HG03095 (cell line): ENCODE results near the gene ALG1L2.
"Not testable (repeated sequence)": the region's sequence is repeated elsewhere in the genome, so short reads cannot be mapped to it uniquely, and the experiment has no call there.

Source experiments
- ATAC-seq: cut with Tn5 transposase; IDR thresholded peaks from one replicate; pipeline ENCODE4 v1.9.1; 2021; ENCODE audit warnings: moderate library complexity; ENCODE audit not compliant: unreplicated experiment

Gene ALG1L2, protein sequence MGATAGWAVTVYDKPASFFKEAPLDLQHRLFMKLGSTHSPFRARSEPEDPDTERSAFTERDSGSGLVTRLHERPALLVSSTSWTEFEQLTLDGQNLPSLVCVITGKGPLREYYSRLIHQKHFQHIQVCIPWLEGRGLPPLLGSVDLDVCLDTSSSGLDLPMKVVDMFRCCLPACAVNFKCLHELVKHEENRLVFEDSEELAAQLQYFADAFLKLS

GRCh38 chr3:130081351-130081881 lies at the start of gene ALG1L2:
Gene ALG1L2 (plus strand): TSS chr3:130081831. CDS start chr3:130082017, 186 bp downstream.
- ATAC-seq, result no peak

- ATAC-seq, result not testable (repeated sequence)
These were observed 44.4 kb upstream of the ALG1L2 start for GRCh38 chr3:130037126-130037815.

- ATAC-seq, result not testable (repeated sequence)
These were observed 38.9 kb upstream of the ALG1L2 start for GRCh38 chr3:130042736-130043135.

GRCh38 chr3:130043658-130044057 lies 38.0 kb upstream of the ALG1L2 start:
- not testable (repeated sequence) for ATAC-seq

- no peak for ATAC-seq
These were observed 37.3 kb upstream of the ALG1L2 start for GRCh38 chr3:130044370-130044769.

DNA sequence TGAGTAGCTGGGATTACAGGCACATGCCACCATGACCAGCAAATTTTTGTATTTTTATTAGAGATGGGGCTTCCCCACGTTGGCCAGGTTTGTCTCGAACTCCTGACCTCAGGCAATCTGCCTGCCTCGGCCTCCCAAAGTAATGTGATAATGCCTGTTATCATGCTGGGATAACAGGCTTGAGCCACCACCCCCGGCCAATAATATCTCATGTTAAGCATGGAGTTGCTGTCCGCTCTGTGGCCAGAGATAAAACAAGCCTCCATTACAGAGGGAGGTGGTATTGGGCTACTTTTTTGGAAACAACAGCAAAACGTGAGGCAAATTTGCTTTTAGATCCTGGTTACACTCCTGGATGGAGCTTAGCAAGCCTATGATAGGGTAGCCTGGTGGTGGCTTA lies 32.9 kb upstream of the ALG1L2 start:
- ATAC-seq, result no peak

GRCh38 chr3:130052366-130052765 lies 29.3 kb upstream of the ALG1L2 start:
- ATAC-seq, result not testable (repeated sequence)

- not testable (repeated sequence) for ATAC-seq
These were observed 28.7 kb upstream of the ALG1L2 start for GRCh38 chr3:130052965-130053364.

DNA sequence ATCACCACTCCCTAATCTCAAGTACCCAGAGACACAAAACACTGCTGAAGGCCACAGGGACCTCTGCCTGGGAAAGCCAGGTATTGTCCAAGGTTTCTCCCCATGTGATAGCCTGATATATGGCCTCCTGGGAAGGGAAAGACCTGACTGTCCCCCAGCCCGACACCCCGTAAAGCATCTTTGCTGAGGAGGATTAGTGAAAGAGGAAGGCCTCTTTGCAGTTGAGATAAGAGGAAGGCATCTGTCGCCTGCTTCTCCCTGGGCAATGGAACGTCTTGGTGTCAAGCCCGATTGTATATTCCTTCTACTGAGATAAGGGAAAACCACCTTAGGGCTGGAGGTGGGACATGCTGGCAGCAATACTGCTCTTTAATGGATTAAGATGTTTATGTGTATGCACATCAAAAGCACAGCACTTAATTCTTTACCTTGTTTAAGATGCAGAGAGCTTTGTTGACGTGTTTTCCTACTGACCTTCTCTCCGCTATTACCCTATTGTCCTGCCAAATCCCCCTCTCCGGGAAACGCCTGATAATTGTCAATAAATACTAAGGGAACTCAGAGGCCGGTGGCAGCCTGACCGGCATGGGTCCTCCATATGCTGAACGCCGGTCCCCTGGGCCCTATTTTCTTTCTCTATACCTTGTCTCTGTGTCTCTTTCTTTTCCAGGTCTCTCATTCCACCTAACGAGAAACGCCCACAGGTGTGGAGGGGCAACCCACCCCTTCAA lies 23.9 kb upstream of the ALG1L2 start:
- ATAC-seq, result not testable (repeated sequence)

GRCh38 chr3:130058267-130058657 lies 23.4 kb upstream of the ALG1L2 start:
- not testable (repeated sequence) for ATAC-seq

GRCh38 chr3:130058716-130059115 lies 22.9 kb upstream of the ALG1L2 start:
- not testable (repeated sequence) for ATAC-seq

- not testable (repeated sequence) for ATAC-seq
These were observed 22.5 kb upstream of the ALG1L2 start for GRCh38 chr3:130059162-130059561.

- ATAC-seq, result no peak
These were observed 8.0 kb upstream of the ALG1L2 start for GRCh38 chr3:130073582-130073981.

DNA sequence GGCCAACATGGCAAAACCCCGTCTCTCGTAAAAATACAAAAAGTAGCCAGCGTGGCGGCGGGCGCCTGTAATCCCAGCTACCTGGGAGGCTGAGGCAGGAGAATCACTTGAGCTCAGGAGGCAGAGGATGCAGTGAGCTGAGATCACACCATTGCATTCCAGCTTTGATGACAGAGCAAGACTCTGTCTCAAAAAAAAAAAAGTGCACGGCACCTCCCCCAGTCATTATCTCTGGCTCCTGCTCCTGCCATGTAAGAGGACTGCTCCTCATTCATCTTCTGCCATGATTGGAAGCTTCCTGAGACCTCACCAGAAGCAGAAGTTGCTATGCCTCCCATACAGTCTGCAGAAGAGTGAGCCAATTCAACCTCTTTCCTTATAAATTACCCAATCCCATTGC lies 4.0 kb upstream of the ALG1L2 start:
- no peak for ATAC-seq

DNA sequence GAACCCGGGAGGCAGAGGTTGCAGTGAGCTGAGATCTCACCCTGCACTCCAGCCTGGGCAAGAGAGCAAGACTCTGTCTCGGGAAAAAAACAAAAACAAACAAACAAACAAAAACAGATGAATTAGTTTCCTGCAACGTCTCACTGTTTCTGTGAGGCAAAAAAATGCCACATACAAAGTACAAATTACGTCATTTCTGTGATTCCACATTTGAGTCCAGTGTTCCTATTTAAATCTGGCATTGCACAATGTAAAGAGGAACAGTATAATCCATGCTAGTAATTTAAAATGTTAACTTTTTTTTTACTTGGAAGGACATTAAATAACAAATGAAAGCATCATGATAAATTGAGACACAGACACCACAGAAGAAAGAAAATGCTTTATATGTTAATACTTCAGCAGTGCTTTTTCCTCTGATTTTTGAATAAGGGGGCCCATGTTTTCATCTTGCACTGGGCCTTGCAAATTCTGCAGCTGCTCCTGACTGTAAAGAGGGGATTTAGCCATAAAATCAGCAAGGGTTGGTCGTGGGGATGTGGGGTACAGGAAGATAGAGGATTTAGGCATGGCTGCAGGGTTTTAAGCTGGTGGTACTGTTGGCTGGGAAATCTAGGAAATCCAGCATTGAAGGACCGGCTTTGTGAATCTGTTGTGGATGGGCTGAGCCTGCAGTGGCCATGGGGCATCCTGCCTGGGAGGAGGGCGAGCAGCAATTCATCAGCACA lies 1.9 kb downstream of the ALG1L2 start:
- not testable (repeated sequence) for ATAC-seq

DNA sequence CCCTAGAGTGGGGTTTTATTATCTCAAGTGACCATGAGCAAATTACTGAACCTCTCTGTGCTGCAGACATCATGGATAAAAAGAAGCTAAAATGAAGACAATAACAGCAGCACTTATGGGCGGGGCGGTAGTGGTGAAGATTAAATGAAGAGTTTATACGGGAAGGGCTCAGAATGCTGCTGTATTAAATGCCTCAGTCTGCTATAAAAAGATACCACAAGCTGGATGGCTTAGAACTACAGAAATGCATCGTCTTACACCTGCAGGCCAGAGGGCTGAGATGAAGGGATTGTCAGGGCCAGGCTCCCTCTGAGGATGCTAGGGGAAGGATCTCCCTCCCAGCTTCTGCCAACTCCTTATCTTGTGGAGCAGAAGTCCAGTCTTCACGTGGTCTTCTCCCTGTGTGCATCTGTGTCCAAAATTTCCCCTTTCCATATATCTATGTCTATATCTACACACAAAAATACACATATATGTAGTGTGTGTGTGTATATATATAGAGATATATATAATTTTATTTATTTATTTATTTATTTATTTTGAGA lies 2.9 kb downstream of the ALG1L2 start:
- no peak for ATAC-seq

DNA sequence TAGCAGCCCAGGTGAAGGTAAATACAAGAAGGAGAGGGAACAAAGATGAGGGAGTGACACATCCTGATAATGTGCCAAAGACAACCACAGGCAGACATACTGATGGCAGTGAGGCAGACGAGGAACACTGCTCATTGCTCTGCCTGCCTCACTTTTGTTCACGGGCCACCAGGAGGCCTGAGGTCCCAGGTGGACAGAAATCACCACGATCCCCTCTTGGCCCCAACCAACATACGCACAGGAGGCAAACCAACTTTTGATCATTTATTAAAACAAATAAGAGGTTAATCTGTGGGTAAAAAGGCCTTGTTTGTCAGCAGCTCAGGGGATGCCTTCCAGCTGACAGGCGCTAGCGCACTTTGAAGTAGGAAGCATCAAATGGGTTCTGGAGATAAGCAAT lies 4.2 kb downstream of the ALG1L2 start:
- ATAC-seq, result no peak

- not testable (repeated sequence) for ATAC-seq
These were observed 5.0 kb downstream of the ALG1L2 start for GRCh38 chr3:130086628-130087027.

DNA sequence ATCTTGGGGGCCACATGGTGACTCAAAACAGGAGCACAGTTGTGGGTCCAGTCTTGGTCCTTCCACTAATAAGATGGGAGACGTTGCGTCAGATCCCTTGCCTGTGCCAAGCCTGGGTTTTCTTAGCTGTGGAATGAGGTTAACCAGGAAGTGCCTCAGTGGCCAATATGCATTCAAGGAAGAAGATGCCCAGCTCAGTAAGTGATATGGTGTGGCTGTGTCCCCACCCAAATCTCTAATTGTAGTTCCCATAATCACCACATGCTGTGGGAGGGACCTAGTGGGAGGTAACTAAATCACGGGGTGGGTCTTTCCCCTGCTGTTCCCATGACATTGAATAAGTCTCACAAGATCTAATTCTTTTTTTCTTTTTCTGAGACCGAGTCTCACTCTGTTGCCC lies 6.4 kb downstream of the ALG1L2 start:
- no peak for ATAC-seq

GRCh38 chr3:130090681-130091080 lies 9.1 kb downstream of the ALG1L2 start:
- ATAC-seq, result not testable (repeated sequence)

- no peak for ATAC-seq
These were observed 10.3 kb downstream of the ALG1L2 start for GRCh38 chr3:130091958-130092357.
